GM18499 (cell line): ENCODE measurements around the gene MESP2.

Experiments used
- ATAC-seq: cut with Tn5 transposase; IDR thresholded peaks from one replicate; pipeline ENCODE4 v1.9.1; 2021; ENCODE audit warnings: moderate number of reproducible peaks; ENCODE audit not compliant: insufficient read depth, unreplicated experiment

MESP2 gene

GRCh38 chr15:89799011-89799911 lies 23.1 kb downstream of the MESP2 start:
- ATAC-seq = no peak

- ATAC-seq = no peak
These were observed 23.9 kb downstream of the MESP2 start for GRCh38 chr15:89799918-89800498.

- ATAC-seq = no peak
These were observed 25.5 kb downstream of the MESP2 start for GRCh38 chr15:89801471-89802195.

- no peak for ATAC-seq
These were observed 26.2 kb downstream of the MESP2 start for GRCh38 chr15:89802231-89802928.

- ATAC-seq = no peak
These were observed 27.1 kb downstream of the MESP2 start for GRCh38 chr15:89802986-89803824.

GRCh38 chr15:89803941-89804800 lies 28.0 kb downstream of the MESP2 start:
- no peak for ATAC-seq

GRCh38 chr15:89805241-89806209 lies 29.4 kb downstream of the MESP2 start:
- no peak for ATAC-seq

GRCh38 chr15:89806210-89806558 lies 30.1 kb downstream of the MESP2 start:
- no peak for ATAC-seq

GRCh38 chr15:89806559-89807550 lies 30.7 kb downstream of the MESP2 start:
- no peak for ATAC-seq

GRCh38 chr15:89807689-89808088 lies 31.6 kb downstream of the MESP2 start:
- ATAC-seq = no peak

GRCh38 chr15:89808160-89808870 lies 32.2 kb downstream of the MESP2 start:
- ATAC-seq = no peak

GRCh38 chr15:89809093-89809786 lies 33.1 kb downstream of the MESP2 start:
- no peak for ATAC-seq

GRCh38 chr15:89809787-89810148 lies 33.6 kb downstream of the MESP2 start:
- ATAC-seq = no peak

- ATAC-seq = no peak
These were observed 34.7 kb downstream of the MESP2 start for GRCh38 chr15:89810837-89811236.

- ATAC-seq = no peak
These were observed 36.1 kb downstream of the MESP2 start for GRCh38 chr15:89812011-89812846.
